ENCODE results near the gene HNRNPA3. TPM values are rescaled to one million over a fixed set of nuclear protein-coding genes. Genes with fewer than 3 reads are reported as not detected.

The HNRNPA3 gene
- total and polyA plus RNA-seq, 2 donors (not counting 1 experiment from before 2014, with no cell fraction given): 45.1 to 200 TPM

DNA sequence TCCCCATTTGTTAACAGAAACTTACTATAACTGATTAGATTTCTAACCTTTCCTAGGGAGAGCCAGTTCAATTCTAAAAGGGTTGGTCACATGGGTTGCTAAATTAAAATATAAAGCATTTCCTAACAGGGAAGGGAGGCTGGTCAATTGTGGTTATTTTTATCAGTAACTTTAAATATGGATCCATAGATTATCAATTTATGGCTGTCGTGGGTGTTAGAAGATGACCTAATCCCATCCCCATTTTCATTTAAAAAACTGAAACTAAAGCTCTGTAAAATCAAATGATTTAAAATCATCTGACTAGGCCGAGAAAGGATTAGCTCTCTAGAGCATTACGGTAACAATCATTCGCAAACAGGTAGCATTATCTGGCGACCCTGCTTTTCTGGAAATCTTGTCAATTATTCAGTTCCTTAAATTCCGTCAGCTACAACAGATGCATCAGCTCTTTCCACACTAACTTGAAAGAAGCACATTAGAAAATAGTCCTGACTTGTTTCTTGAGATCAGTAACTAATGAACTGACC lies 953 bp upstream of the HNRNPA3 start:
- ATAC-seq (ENCODE audit: low read depth) (no peak), DNase-seq (no peak)
- Histone ChIP-seq H3K79me2 (ENCODE audit: control insufficient read depth, insufficient read depth, low read length) (peaks cover 65% of the 10 kb centered on the region), H3K4me1 (ENCODE audit: control insufficient read depth in 2 of 2, insufficient read depth in 2 of 2, low read length in 2 of 2) (peaks cover 32 to 35% of the 10 kb centered on the region in 2 donors), H3K36me3 (replicated peaks in 1 of 2; ENCODE audit: control extremely low read depth in 1 of 2, control insufficient read depth in 1 of 2, extremely low read depth in 1 of 2, insufficient read depth in 2 of 2, low read length in 1 of 2) (peaks cover 3 to 20% of the 10 kb centered on the region in 2 experiments), H3K9ac (ENCODE audit: low read length) (peak overlapping the region; percentile 99), H3K27me3 (replicated peaks in 1 of 4; ENCODE audit: control extremely low read depth in 1 of 4, control insufficient read depth in 3 of 4, insufficient read depth in 4 of 4, low read length in 3 of 4) (no peaks in the 10 kb centered on the region), H3K27ac (ENCODE audit: low read length in 2 of 2) (peak overlapping the region; percentile 99 to 100), H3K9me3 (ENCODE audit: control extremely low read depth in 1 of 3, control insufficient read depth in 2 of 3, insufficient read depth in 1 of 3, low read length in 2 of 3) (no peaks in the 10 kb centered on the region), H3K4me2 (replicated peaks; ENCODE audit: low read depth, low read length, poor library complexity, severe bottlenecking) (peak overlapping the region; percentile 85), H2AFZ (ENCODE audit: insufficient read depth, low read depth, low read length, poor library complexity, severe bottlenecking) (peak overlapping the region; percentile 23), H4K20me1 (ENCODE audit: control insufficient read depth, insufficient read depth, low read length, poor library complexity, severe bottlenecking) (peaks cover 27% of the 10 kb centered on the region), H3K4me3 (ENCODE audit: control extremely low read depth in 1 of 5, extremely low read depth in 1 of 5, insufficient read depth in 1 of 5, low read depth in 2 of 5, low read length in 4 of 5) (peak overlapping the region; percentile 81 to 94 (median 86))
- CTCF ChIA-PET: interaction anchor here (0.6 to 1.8 kb wide), 9 partner anchors 14 to 204 kb away, joined by 3 to 41 read pairs (median 3); partner anchors contain the start of gene NFE2L2
- Mint-ChIP-seq H3K4me3 (peak overlapping the region; percentile 91), H3K4me1 (peaks cover 47% of the 10 kb centered on the region), H3K27me3 (no peaks in the 10 kb centered on the region), H3K27ac (peak overlapping the region; percentile 98), H3K9me3 (ENCODE audit: insufficient read depth) (no peaks in the 10 kb centered on the region)
- POLR2A ChIA-PET: interaction anchor here (0.6 to 2.8 kb wide), 7 partner anchors 10 to 64 kb away, joined by 3 to 50 read pairs (median 4); partner anchors contain the start of gene NFE2L2
- intact Hi-C loops (cut with micrococcal nuclease): loop anchor here (1.0 to 5.0 kb wide), 7 partner anchors 29 to 1239 kb away; partner anchors contain the start of genes PJVK and PRKRA
- 0% methylated on average over 5 of the region's 6 CpGs for WGBS (ENCODE audit: insufficient coverage)
- TF ChIP-seq, protein P1, sequence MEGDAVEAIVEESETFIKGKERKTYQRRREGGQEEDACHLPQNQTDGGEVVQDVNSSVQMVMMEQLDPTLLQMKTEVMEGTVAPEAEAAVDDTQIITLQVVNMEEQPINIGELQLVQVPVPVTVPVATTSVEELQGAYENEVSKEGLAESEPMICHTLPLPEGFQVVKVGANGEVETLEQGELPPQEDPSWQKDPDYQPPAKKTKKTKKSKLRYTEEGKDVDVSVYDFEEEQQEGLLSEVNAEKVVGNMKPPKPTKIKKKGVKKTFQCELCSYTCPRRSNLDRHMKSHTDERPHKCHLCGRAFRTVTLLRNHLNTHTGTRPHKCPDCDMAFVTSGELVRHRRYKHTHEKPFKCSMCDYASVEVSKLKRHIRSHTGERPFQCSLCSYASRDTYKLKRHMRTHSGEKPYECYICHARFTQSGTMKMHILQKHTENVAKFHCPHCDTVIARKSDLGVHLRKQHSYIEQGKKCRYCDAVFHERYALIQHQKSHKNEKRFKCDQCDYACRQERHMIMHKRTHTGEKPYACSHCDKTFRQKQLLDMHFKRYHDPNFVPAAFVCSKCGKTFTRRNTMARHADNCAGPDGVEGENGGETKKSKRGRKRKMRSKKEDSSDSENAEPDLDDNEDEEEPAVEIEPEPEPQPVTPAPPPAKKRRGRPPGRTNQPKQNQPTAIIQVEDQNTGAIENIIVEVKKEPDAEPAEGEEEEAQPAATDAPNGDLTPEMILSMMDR (IDR thresholded peaks at IDR 0.05): no peak
- no peak for TF ChIP-seq EZH2 (IDR thresholded peaks at IDR 0.05; ENCODE audit: borderline replicate concordance, insufficient read depth, low read depth, low read length, poor library complexity, severe bottlenecking)

Data from B cell (primary cell).